ENCODE data around the gene CNGB1.

The CNGB1 gene

DNA sequence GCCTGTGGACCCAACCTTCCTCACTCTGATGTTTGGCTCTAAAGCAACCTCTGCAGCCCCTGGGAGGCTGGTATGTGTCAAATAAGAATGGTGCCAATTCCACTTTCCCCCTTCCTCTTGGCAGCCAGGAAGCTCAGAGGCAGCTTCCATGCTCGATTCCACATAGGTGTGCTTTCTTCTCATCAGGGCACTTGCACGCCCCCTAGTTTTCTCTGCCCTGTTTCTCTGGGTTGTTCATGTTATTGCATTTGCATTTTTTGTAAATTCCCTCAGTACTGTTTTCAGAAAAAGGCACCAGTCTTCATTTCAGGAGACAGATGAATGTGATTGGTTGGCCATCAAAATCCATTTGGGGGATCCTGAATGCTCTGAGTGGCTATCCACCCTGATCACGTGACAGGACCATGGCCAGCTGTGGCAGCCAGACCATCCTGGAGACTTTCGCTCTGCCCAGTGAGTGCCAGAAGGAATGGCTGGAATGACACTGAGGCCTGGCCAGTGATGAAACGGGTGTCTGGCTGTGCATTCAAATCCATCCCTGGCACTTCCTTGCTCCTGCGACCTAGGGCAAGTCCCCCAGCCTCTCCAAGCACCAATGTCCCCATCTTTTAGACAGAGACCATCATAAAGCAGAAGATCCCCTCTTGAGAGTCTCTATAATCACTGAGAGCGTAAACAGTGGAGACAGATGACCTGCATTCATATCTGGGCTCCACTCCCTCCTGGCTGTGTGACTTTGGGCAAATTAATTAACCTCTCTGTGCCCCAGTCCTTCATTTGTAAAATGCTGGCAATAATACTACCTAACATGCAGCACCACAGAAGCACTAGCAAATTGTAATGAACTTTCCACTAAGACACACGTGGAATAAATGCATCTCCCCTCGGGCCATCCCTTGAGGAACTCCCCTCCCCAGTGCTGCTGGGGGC is 56.4 kb downstream of the CNGB1 start:
- H3K4me1 ChIP-seq (ENCODE audit: control insufficient read depth, insufficient read depth, low read length) = no peaks in the 10 kb centered on the region
- H3K4me3 ChIP-seq (ENCODE audit: low read length) = no peak overlapping the region
- H3K36me3 ChIP-seq (ENCODE audit: control insufficient read depth, insufficient read depth, low read length) = no peaks in the 10 kb centered on the region
- no peak overlapping the region for H3K27ac ChIP-seq (ENCODE audit: low read depth, low read length)
- no peak overlapping the region for H3K9ac ChIP-seq (ENCODE audit: low read length)
- no peaks in the 10 kb centered on the region for H3K27me3 ChIP-seq (ENCODE audit: control insufficient read depth, insufficient read depth, low read length)

DNA sequence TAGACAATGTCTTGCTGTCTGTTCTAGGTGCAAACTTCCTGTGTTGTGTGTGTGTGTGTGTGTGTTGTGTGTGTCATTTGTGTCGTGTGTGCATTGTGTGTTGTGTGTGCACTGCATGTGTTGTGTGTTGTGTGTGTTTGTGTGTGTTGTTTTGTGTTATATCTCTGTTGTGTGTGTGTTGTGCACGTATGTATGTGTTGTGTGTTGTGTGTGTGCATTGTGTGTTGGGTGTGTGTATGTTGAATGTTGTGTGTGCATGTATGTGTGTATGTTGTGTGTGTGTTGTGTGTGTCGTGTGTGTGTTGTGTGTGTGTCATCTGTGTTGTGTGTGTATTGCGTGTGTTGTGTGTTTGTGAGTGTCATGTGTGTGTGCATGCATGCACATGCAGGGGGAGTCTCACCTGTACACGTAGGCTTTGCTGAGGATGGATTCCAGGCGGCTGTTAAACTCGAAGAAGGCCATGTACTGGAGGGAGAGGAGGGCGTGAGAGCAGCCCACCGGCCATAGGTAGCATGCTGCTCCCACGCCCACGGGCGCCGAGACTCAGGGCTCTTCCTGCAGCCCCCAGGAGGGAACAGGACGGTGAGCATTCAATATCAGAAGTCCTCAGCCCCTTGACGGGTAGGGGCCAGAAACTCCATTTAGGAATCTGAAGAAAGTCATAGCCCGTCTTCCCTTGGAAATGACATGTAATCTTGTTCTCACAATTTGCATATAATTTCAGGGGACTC is 58.2 kb downstream of the CNGB1 start:
- no peak overlapping the region for H3K9ac ChIP-seq (ENCODE audit: low read length)
- no peaks in the 10 kb centered on the region for H3K4me1 ChIP-seq (ENCODE audit: control insufficient read depth, insufficient read depth, low read length)
- H3K36me3 ChIP-seq (ENCODE audit: control insufficient read depth, insufficient read depth, low read length) = no peaks in the 10 kb centered on the region
- H3K27ac ChIP-seq (ENCODE audit: low read depth, low read length) = no peak overlapping the region
- no peak overlapping the region for H3K4me3 ChIP-seq (ENCODE audit: low read length)
- no peaks in the 10 kb centered on the region for H3K27me3 ChIP-seq (ENCODE audit: control insufficient read depth, insufficient read depth, low read length)

DNA sequence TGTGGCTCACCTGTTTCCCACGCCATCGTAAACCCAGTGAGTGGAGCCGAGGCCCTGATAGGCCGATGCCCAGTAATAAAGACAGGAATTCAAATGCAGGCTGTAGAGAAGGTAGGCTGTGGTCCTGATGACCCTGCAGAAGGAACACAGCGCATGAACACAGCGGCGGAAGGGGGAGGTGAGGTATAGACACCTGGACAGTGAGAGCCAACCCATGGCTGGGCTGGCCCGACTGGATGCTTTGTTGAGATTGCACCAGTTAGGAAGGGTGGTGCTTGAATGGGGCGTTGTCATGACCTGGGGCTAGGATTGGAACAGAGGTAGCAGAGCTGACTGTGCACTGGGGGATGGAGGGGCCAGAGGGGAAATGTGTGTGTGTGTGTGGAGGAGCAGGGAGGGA is 59.2 kb downstream of the CNGB1 start:
- Histone ChIP-seq H3K36me3 (ENCODE audit: control insufficient read depth, insufficient read depth, low read length) (no peaks in the 10 kb centered on the region), H3K4me1 (ENCODE audit: control insufficient read depth, insufficient read depth, low read length) (no peaks in the 10 kb centered on the region), H3K27me3 (ENCODE audit: control insufficient read depth, insufficient read depth, low read length) (no peaks in the 10 kb centered on the region), H3K9ac (ENCODE audit: low read length) (no peak overlapping the region), H3K4me3 (ENCODE audit: low read length) (no peak overlapping the region), H3K27ac (ENCODE audit: low read depth, low read length) (no peak overlapping the region)

DNA sequence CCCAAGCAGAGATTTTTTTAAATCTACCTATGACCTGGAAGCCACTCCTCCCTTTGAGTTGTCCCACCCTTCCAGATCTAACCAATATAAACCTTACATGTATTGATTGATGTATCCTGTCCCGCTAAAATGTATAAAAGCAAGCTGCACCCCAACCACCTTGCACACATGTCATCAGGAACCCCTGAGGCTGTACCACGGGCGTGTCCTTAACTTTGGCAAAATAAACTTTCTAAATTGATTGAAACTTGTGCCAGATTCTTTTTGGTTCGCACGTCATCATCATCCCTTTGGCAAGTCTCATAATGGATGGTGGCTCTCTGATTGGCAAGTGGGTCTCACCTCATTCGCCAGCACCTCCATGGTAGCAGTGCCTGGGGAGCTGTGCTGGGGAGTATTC is 60.2 kb downstream of the CNGB1 start:
- Histone ChIP-seq H3K27me3 (ENCODE audit: control insufficient read depth, insufficient read depth, low read length) (no peaks in the 10 kb centered on the region), H3K27ac (ENCODE audit: low read depth, low read length) (no peak overlapping the region), H3K9ac (ENCODE audit: low read length) (no peak overlapping the region), H3K4me1 (ENCODE audit: control insufficient read depth, insufficient read depth, low read length) (no peaks in the 10 kb centered on the region), H3K4me3 (ENCODE audit: low read length) (no peak overlapping the region), H3K36me3 (ENCODE audit: control insufficient read depth, insufficient read depth, low read length) (no peaks in the 10 kb centered on the region)

DNA sequence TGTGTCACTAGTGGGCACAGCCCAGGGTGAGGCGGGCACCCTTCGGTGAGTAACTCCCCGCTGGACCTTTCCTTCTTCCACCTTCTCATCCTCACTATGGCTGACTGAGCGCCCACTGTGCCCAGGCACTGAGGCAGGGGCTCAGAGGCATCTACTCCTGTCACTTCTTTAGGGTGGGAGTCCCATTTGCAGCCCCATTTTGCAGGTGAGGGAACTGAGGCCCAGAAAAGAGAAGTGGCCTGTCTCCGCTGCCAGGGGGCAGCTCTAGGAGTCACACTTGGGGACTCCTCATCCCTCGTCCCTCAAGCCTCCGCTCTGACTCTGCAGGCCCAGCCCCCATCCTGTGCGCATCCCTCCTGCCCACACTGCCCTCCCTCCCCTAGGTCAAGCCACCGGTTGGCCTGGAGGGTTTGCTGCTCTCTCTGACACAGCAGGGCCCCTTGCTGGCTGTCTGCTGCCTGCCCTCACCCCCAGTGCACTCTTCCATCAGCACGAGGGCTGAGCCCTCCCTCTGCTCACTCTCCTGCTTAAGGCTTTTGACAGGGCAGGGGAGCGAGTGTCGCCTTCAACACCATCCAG is 62.4 kb downstream of the CNGB1 start:
- no peaks in the 10 kb centered on the region for H3K27me3 ChIP-seq (ENCODE audit: control insufficient read depth, insufficient read depth, low read length)

DNA sequence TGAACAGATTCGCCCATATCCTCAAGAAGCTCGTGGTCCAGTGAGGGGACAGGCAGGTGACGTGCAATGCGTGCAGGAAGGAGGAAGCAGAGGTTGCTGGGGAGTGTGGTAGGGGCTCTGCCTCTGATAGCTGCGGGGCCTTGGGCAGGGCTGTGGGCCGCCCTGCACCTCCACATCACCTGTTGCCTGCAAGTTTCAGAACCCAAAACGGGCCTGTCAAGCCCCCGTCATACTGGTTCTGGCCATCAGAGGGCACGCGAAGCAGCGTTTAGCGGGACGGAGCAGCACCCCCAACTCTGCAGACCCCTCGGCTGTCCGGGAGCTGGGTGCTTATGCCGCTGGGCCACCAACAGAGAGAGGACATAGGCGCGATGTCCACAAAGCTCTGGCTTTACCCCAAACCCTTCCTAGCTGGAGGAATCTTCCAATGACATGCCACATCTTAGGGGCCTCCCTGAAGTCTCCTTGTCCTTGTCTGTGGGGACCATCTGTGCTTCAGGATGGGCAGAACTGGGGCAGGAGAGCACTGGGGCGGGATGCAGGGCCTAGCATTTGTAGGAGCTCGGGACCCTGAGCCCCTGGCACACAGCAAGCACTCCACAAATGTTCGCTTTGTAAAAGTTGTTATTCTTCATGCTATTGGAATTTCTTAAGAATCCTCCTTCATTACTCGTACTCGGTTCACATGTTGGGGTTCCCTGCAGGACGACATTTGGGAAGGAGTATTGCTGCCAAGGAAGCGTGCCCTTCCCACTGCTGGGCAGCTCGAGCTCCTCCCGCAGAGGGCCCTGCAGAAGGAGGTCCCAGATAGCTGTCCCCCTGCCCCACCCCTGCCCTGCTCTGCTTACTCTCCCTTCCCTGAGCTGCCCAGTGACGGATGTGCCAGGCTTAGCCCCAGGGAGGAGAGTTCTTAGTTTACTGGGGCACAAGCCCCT is 64.3 kb downstream of the CNGB1 start:
- Histone ChIP-seq H3K27me3 (ENCODE audit: control insufficient read depth, insufficient read depth, low read length) (no peaks in the 10 kb centered on the region), H3K9ac (ENCODE audit: low read length) (no peak overlapping the region), H3K27ac (ENCODE audit: low read depth, low read length) (no peak overlapping the region), H3K36me3 (ENCODE audit: control insufficient read depth, insufficient read depth, low read length) (no peaks in the 10 kb centered on the region), H3K4me3 (ENCODE audit: low read length) (no peak overlapping the region), H3K4me1 (ENCODE audit: control insufficient read depth, insufficient read depth, low read length) (no peaks in the 10 kb centered on the region)

More for the DNA sequence above, 62.4 kb downstream of the CNGB1 start:
- Histone ChIP-seq H3K27ac (ENCODE audit: low read depth, low read length) (no peak overlapping the region), H3K4me3 (ENCODE audit: low read length) (no peak overlapping the region), H3K4me1 (ENCODE audit: control insufficient read depth, insufficient read depth, low read length) (no peaks in the 10 kb centered on the region), H3K36me3 (ENCODE audit: control insufficient read depth, insufficient read depth, low read length) (no peaks in the 10 kb centered on the region), H3K9ac (ENCODE audit: low read length) (no peak overlapping the region)

DNA sequence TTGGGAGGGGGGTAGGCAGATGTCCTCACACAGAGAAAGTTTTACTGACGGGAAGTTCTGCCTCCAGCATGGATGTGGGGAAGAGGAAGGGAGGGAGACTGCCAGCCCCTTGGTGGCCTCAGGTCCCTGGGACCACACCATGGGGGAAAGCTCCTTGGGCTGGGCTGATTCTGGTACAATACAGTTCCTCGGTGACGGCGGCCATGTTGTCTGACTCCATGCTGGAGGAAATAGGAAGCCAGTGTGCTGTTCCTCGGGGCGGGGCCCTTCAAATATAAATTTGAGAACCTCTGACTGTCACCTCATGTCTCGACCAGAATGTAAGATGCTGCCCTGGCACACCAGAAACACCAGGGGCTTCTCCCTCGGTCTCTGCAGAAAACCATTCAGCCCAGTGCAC is 66.8 kb downstream of the CNGB1 start:
- H3K27ac ChIP-seq (ENCODE audit: low read depth, low read length) = no peak overlapping the region
- no peaks in the 10 kb centered on the region for H3K4me1 ChIP-seq (ENCODE audit: control insufficient read depth, insufficient read depth, low read length)
- H3K27me3 ChIP-seq (ENCODE audit: control insufficient read depth, insufficient read depth, low read length) = no peaks in the 10 kb centered on the region

DNA sequence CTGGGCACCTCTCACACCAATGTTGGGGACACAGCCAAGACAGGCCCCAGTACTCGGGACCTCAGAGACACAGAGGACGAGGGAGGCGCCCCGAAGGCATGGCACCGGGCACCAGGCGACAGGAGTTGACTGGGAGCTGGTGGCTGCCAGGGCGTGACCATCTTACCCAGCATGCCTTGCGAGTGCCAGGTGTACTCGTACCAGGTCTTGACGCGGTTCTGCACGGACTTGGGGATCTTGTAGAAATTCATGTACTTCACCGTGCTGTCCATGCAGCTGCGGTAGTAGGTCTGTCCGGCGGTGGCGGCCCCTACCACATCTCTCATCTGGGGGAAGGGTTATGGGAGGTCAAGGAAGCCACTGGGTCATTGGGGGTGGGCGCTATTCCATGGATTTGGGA is 67.3 kb downstream of the CNGB1 start:
- H3K36me3 ChIP-seq (ENCODE audit: control insufficient read depth, insufficient read depth, low read length) = no peaks in the 10 kb centered on the region
- no peaks in the 10 kb centered on the region for H3K27me3 ChIP-seq (ENCODE audit: control insufficient read depth, insufficient read depth, low read length)
- no peaks in the 10 kb centered on the region for H3K4me1 ChIP-seq (ENCODE audit: control insufficient read depth, insufficient read depth, low read length)
- no peak overlapping the region for H3K27ac ChIP-seq (ENCODE audit: low read depth, low read length)
- no peak overlapping the region for H3K4me3 ChIP-seq (ENCODE audit: low read length)
- no peak overlapping the region for H3K9ac ChIP-seq (ENCODE audit: low read length)

More for the DNA sequence above, 66.8 kb downstream of the CNGB1 start:
- H3K4me3 ChIP-seq (ENCODE audit: low read length) = no peak overlapping the region
- no peak overlapping the region for H3K9ac ChIP-seq (ENCODE audit: low read length)
- H3K36me3 ChIP-seq (ENCODE audit: control insufficient read depth, insufficient read depth, low read length) = no peaks in the 10 kb centered on the region

DNA sequence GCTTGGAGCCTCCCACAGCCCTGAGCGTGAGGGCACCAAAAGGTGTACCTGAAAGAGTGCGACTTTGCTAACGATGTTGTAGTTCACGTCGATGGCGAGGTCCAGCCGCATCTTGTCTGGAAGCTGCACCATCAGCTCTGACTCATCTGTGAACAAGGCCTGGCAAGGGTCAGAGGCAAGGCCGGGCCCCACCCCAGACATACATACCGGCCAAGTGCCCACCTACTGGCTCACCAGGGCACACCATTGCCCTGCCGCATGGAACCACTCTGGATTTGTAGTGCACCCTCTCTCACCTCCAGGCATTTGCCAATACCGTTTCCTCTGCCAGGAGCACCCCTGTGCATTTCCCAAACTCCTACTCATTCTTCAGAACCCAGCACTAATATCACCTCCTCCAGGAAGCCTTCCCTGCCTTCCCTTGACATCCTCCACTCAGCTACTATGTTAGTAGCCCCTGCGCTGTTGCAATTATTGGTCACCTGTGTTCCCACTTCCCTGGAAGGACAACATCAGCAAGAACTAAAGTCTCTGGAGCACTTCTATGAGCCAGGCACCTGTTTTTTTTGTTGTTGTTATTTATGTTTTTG is 69.4 kb downstream of the CNGB1 start:
- Histone ChIP-seq H3K4me1 (ENCODE audit: control insufficient read depth, insufficient read depth, low read length) (no peaks in the 10 kb centered on the region), H3K27ac (ENCODE audit: low read depth, low read length) (no peak overlapping the region), H3K4me3 (ENCODE audit: low read length) (no peak overlapping the region), H3K9ac (ENCODE audit: low read length) (no peak overlapping the region), H3K27me3 (ENCODE audit: control insufficient read depth, insufficient read depth, low read length) (no peaks in the 10 kb centered on the region), H3K36me3 (ENCODE audit: control insufficient read depth, insufficient read depth, low read length) (no peaks in the 10 kb centered on the region)

DNA sequence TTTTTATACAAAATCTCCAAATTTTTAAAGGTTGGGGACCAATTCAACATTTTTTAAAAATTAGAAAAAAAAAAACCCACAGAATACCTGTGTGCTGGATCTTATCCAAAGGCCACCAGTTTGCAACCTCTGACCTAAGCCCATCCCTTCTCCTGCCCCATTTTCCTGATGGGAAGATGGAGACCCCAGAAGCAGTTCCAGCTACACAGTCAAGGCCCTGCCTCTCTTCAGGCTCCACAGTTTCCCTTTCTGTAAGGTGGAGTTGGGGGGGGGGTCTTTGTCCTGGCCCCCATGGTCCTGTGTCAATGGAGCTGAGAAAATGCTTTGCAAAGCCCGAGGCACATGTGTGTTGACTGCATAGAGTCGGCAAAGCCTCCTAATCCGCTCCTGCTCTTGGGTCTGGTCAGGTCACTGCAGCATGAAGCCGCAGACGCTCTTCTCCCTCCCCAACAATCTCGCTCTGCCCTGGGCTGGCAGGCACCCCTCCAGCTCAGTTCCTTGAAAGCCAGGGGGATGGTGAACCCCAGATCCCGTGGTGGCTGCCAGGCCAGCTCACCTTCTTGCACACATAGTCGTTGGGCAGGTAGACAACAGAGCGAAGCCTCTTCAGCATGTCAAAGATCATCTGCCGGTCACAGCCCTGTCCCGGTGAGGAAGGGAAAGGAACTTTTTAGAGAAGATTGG is 70.0 kb downstream of the CNGB1 start:
- no peaks in the 10 kb centered on the region for H3K4me1 ChIP-seq (ENCODE audit: control insufficient read depth, insufficient read depth, low read length)

More for the DNA sequence above, 70.0 kb downstream of the CNGB1 start:
- Histone ChIP-seq H3K36me3 (ENCODE audit: control insufficient read depth, insufficient read depth, low read length) (no peaks in the 10 kb centered on the region), H3K27me3 (ENCODE audit: control insufficient read depth, insufficient read depth, low read length) (no peaks in the 10 kb centered on the region), H3K4me3 (ENCODE audit: low read length) (no peak overlapping the region), H3K9ac (ENCODE audit: low read length) (no peak overlapping the region), H3K27ac (ENCODE audit: low read depth, low read length) (no peak overlapping the region)

Data from rectal smooth muscle tissue (tissue), 1 donor.